Activated naive CD8-positive, alpha-beta T cell treated with anti-CD3 and anti-CD28 coated beads, Interleukin-2, amount 50 U/mL, for 16 hours (primary cell): ENCODE data around the gene RNPC3.
A peak's percentile ranks its signal among the peaks of the same experiment; 100 is the strongest.

Experiments
- DNase-seq: peaks from one replicate; pipeline ENCODE4 v3.0.0-alpha.2; 2020; ENCODE audit warnings: low read depth, low spot score

The RNPC3 gene, protein sequence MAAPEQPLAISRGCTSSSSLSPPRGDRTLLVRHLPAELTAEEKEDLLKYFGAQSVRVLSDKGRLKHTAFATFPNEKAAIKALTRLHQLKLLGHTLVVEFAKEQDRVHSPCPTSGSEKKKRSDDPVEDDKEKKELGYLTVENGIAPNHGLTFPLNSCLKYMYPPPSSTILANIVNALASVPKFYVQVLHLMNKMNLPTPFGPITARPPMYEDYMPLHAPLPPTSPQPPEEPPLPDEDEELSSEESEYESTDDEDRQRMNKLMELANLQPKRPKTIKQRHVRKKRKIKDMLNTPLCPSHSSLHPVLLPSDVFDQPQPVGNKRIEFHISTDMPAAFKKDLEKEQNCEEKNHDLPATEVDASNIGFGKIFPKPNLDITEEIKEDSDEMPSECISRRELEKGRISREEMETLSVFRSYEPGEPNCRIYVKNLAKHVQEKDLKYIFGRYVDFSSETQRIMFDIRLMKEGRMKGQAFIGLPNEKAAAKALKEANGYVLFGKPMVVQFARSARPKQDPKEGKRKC

DNA sequence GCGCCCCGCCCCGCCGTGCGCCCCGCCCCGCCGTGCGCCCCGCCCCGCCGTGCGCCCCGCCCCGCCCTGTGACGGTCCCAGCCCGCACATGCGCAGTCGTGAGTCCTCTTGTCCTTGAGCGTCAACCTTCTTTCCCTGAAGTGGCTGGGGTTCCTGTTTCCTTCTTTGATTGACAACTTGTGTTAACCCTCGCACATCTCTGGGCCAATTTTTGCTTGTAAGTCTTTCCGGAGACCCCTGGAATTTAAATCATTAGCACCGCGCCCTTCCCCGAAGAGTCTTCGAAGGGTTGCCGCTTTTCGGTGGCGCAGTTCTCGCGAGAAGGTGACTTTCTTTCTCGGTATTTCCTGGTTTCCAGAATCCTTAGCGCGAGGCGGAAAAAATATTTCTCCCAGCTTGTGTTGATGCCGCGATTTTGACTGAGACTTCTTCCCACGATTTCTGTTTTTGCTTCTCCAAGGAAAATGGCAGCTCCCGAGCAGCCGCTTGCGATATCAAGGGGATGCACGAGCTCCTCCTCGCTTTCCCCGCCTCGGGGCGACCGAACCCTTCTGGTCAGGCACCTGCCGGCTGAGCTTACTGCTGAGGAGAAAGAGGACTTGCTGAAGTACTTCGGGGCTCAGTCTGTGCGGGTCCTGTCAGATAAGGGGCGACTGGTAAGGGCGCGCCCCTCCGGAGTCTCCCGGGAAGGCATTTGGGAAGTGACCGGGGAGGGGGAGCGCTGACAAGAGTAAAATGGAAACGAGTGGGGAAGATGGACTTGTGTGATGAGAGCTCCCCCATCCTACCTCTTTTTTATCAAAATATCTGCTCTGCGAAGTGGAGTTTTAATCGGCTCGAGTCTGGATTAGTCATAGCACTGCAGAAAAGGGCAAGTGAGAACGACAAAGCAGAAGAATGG, at the start of gene RNPC3:
TSS of gene RNPC3 (plus strand) at position 93 of the 901 bp plus-strand sequence. CDS start at position 465, 372 bp downstream.
- peak; percentile 56 for DNase-seq

DNA sequence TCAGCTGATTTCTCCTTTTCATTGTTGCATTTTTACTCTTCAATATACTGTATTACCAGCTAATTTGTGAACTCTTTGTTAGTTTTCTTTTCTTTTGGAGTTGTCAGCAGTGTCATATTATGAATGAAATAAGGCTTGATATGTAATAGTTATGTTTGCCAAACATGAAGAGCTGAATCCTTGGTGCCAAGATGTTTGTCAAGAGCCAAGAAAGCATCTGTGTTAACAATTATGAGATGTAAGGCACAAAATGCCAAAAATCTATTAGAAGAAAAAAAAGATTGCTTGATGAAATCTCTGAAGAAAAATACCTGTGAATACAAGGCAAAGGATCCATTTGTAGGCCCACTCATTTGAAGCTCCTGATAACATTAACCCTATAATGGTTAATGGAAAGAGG, 48.4 kb upstream of the RNPC3 start:
- no peak for DNase-seq

DNA sequence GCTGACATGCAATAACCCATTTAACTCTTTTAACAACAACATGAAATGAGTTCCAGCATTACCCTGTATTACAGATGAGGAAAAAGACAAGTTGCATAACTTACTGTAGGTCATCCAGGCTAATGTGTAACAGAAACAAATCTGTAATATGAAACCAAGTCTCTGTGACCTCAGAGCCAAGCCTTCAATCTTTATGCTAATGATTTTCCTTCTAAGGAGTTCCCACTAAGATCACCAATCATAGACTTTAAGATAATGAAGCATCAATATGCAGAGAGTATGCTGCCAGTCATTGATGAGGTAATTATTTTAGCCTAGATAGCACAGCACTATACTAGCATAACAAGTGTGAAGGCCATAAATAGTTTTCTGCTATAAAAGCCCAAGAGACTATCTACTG, 35.6 kb upstream of the RNPC3 start:
- no peak for DNase-seq

DNA sequence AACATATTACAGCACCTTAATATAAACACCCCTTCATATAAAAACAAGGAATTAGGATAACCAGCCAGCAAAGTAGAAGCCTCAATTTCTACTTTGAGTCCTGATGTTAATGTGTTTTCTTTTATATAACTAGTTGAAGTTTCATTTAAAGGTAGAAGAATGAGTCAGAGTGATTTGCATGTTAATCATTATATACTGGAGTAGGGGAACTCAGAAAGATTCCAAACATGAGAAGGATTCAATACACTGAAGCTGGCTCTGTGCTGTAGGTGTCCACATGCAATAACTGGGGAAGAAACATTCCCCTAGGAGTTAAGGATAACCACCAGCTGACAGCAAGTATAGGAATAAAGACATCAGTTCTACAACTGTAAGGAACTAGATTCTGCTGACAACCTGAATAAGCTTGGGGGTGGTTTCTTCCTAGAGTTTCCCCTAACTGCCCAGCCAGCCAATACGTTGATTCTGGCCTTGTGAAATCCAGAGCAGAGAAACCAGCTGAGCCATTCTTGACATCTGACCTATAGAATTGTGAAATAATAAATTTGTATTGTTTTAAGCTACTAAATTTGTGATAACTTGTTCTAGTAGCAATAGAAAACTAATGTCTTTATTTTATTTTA, 33.4 kb upstream of the RNPC3 start:
- no peak for DNase-seq

DNA sequence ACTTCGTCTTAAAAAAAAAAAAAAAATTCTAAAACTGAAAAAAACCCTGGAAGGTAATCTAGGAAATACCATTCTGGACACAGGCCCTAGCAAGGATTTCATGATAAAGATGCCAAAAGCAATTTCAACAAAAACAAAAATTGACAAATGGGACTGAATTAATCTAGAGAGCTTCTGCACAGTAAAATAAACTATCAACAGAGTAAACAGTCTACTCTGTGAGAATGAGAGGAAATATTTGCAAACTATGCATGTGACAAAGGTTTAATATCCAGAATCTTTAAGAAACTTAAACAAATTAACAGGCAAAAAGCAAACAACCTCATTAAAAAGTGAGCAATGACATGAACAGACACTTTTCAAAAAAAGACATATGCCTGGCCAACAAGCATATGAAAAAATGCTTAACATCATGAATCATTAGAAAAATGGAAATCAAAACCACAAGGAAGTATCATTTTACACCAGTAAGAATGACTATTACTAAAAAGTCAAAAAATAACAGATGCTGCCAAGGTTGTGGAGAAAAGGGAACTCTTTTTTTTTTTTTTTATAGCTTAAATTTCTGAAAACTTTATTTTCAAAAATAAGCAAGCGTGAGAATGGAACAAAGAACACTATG, 29.4 kb upstream of the RNPC3 start:
- DNase-seq, result no peak

DNA sequence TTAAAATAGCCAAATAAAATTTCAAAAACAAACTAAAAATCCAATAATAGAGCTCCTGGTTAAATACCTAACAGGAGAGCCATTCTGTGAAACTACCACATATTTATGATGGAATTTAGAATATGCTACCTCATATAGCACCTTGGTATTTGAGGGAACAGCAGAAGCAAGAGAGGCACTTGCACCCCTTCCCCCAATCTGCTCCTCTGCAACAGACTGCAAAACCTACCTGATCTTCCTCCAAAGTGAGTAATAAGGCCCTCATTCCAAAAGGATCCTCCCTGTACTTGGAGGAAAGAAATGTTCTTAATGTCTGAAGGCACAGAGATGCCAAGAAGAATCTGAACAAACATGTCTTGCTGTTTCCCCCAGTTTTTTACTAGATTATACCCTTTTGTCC, 28.1 kb upstream of the RNPC3 start:
- DNase-seq, result no peak

DNA sequence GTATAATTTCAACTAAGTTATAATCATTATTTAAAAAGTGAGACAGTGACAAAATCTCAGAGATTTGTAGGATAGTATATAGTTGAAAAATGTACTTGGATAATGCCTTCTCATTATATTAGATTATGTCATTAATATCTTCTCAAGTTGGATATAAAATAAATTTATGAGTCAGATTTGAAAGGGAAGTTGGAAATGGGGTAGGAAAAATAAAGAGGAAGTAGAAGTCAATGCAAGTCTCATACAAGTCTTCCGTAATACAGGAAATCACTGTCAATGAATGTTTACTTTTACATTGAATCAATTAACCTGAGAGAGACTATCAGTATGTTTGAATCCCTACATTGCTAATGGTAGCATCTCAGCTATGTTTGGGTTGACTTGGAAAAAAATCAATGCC, 16.2 kb upstream of the RNPC3 start:
- DNase-seq, result no peak

DNA sequence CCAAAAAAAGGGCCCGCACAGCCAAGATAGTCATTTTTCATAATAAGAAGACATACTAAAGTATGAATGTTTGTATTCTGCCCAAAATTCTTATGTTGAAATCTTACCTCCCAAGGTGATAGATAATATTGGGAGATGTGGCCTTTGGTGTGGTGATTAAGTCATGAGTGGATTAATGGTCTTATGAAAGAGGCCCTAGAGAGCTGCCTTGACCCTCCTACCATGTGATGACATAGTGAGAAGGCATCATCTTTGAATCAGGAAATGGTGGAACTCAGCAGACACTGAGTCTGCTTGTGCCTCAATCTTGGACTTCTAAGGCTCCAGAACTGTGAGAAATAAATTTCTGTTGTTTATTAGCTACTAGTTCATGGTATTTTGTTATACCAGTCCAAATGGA, 11.8 kb upstream of the RNPC3 start:
- no peak for DNase-seq

DNA sequence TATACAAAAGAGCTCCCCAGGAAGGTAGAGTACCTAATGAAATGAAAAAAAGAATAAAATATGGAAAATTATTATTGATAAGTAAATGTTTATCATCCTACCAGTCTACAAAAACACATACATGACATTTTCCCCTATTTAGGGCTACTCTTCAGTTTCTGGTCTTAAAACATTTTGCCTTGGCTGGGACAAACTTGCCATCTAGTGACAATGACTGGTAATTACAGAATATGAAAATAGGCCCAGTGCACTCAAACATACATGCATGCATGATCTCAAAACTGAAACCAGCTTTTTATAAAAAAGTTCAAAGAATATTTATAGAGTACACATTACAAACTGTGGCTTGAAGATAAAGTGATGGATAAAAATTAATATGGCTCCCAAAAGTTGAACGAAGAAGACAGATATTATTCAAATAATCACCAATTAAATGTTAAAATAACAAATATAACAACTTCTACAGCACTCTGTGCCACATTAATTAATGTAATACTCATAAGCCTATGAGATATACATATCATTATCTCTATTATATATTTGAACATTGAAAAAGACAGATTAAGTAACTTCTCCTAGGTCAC, 10.5 kb upstream of the RNPC3 start:
- DNase-seq, result no peak

DNA sequence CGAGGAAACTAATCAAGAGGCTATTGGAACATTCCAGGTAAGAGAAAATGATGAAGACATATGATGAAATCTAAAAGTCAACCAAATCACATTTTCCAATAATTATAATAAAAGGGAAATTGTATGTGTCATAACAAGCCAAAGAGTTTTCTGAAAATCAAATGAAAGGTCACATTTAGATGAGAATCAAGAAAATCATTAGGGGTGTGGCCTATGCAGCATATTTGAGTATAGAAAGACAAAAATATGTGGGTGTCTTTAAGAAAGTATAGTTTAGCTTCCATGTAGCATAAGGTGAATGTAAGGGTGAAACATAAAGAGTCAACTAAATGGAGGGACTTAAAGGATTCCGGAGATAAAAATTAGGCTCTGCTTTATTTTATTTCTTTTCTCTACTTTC, 9.2 kb upstream of the RNPC3 start:
- DNase-seq, result no peak

DNA sequence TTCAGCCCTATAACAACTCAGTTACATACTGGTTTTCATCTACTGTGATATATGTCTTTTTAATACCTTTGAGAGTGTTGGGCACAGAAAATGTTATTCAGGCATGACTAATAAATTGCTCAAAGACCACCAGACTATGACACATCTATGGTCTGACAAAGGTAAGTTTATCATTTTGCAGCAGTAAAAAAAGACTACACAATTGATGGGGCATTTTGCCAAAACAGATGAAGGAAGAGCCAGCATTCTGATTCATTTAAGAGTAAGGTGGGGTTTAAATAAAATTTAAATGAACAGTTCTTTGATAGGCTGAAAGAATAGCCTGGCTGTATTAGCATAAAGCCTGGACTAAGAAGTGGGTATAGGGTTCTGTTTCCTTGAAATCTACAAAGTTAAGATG, 8.8 kb upstream of the RNPC3 start:
- no peak for DNase-seq

DNA sequence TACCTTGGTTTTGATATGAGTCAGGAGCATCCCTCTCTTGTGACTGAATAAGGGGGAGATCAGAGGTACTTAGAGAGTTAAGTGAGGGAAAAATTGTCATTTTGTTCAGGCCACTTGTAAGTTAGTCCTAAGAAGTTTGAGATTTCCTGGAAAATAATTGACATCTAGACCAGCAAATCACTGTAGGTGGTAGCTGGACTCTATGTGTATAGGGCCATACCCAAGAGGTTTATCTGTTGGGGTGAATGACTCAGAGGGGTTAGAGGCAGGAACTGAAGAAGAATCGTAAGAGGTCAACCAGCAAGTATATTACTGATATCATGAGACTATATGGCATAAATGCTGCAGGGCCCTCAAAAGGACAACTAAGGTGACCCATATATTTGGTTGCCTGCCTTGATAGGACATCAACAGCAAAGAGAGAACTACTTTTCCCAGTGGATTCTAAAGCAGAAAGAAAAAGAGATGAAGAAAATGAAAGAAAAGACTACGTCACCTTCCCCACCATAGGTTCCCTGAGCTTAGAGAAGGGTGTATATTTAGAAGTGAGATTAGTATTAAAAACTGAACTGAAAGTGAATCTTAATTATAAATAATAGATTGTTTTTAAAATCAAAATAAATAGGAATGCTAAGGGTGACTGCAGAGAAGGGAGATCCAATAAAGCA, 8.0 kb upstream of the RNPC3 start:
- no peak for DNase-seq

DNA sequence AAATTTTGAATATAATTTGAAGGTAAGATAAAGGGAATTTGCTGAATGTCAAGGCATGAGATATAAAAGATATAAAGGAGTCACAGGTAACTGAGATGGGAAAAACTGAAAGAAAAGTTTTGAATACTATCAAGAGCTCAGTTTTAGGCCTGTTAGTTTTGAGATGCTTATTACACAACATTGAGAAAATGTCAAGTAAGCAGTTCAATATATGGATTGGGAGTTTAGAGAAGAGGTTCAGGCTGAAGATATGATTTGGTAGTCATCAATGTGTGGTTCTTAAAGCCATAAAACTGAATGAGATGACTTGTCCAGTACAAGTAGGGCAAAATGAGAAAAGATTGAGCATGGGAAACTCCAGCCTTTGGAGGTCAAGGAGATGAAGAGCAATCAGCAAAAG, 4.7 kb upstream of the RNPC3 start:
- no peak for DNase-seq

DNA sequence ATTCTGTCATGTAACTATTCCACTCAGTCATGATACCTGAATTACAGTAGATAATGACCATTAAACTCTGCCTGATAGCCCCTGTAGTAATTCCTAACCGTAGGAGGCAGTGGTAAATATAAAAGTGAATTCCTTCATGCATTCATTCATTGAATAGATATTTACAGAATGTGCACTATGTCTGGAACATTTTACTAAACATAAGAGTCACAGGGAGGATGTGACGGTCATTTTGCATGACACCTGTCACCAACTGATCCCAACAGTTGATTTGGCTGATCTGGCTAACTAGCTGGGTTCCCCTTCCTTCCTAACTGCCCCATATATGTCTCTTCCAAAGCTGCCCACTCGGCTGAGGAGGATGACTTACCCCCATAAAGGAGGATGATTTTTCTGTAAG, 2.2 kb upstream of the RNPC3 start:
- DNase-seq, result no peak

DNA sequence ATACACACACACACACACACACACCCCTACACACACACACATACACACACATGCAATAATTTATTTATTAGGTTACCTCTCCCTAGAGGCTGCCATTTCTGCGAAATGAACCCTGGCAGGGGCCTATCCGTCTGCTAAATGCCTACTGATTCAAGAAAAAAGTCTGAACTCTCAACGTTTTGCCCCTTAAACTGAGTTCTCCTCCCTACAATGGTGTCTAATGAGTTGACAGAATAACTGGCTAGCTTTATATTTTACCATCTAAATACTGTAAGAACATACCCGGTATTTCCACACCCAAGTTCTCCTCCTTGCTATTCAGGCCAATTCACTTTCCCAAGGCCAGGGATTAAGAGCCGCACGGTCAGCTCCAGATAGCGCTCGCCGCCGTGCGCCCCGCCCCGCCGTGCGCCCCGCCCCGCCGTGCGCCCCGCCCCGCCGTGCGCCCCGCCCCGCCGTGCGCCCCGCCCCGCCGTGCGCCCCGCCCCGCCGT, 339 bp upstream of the RNPC3 start:
- no peak for DNase-seq

DNA sequence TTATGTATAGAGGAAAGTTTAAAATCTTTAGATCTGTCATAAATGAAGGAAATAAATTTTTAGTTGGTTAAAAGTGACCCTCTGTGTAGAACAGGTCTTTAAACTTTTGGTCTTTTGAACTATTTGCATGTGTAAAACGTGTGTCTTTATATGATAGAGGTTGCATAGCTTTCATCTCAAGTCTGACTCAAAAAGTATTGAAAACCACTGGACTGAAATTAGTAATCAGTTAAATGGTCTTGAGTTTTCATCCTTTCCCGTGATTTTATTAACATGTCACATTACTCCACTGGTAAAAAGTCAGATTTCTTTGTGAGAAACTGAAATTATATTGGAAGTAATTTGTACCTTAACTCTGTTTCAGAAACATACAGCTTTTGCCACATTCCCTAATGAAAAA, 1.8 kb downstream of the RNPC3 start:
- DNase-seq, result no peak

DNA sequence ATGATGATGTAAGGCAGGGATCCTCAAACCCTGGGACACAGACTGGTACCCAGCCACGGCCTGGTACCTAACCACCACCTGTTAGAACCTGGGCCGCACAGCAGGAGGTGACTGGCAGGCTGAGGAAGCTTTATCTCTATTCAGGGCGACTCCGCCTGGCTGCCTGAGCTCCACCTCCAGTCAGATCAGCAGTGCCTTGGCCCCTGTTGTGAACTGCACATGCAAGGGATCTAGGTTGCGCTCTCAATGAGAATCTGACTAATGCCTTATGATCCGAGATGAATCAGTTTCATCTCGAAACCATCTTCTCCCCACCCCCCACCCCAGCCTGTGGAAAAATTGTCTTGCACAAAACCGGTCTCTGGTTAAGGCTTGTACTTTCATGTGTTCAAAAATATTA, 4.2 kb downstream of the RNPC3 start:
- DNase-seq, result no peak

DNA sequence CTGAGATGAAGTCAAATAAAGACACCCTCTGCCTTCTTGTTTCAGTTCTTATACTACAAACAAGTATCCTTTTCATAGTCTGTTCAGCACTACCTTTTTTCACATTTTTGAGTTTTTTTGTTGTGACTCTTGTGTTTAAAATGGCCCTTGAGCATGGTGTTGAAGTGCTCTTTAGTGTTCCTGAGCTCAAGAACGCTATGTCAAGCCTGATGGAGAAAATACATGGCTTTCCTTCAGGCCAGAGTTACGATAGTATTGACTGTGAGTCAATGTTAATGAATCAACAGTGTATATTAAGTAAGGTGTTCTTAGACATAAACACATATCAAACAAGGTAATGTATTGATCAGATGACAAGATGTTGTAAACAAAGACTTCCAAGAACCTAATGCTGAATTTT, 12.7 kb downstream of the RNPC3 start:
- DNase-seq, result no peak

DNA sequence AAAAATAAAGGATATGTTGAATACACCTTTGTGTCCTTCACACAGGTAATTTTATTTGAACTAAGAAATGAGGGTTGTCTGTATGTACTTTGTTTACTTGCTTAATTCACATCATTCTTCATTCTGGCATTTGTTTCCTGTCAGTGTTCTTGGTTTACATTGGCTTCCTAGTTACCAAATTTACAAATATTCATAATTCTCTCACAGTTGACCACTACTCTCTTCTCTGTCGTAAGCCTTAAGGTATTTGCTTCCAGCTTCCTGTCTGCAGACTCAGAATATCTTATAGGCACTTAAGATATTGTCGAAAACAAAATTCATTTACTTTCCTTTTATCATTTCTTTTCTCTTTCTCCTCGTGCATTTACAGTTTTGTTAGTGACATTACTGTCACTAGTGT, 15.9 kb downstream of the RNPC3 start:
- no peak for DNase-seq

DNA sequence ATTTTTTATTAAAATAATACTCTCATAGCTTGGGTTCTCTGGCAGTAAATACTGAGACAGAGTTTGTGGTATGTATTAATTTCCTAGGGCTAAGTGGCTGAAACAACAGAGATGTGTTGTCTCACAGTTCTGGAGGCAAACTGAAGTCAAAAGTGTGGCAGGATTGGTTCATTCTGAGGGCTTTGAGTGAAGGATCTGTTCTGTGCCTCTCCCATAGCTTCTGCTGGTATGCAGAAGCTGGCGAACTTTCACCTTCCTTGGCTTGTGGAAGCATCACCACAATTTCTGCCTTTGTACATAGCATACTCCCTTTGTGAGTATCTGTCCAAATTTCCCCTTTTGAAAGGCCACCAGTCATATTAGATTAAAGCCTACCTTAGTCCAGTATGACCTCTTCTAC, 21.0 kb downstream of the RNPC3 start:
- no peak for DNase-seq

DNA sequence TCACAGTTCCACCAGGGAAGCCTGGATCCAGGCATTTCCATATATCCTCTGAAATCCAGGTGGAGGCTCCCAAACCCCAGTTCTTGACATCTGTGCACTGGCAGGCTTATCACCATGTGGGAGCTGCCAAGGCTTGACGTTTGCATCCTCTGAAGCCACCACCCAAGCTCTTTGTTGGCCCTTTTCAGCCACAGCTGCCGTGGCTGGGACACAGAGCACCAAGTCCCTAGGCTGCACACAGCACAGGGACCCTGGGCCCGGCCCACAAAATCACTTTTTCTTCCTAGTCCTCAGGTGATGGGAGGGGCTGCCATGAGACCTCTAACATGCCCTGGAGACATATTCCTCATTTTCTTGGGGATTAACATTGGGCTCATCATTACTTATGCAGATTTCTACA, 22.3 kb downstream of the RNPC3 start:
- no peak for DNase-seq
